ENCODE results near the gene PDCD1LG2. TPM values are rescaled to one million over a fixed set of nuclear protein-coding genes. Genes with fewer than 3 reads are reported as not detected.

PDCD1LG2 gene
- total RNA-seq, 1 donor from 2014 or later = 1.7 TPM

DNA sequence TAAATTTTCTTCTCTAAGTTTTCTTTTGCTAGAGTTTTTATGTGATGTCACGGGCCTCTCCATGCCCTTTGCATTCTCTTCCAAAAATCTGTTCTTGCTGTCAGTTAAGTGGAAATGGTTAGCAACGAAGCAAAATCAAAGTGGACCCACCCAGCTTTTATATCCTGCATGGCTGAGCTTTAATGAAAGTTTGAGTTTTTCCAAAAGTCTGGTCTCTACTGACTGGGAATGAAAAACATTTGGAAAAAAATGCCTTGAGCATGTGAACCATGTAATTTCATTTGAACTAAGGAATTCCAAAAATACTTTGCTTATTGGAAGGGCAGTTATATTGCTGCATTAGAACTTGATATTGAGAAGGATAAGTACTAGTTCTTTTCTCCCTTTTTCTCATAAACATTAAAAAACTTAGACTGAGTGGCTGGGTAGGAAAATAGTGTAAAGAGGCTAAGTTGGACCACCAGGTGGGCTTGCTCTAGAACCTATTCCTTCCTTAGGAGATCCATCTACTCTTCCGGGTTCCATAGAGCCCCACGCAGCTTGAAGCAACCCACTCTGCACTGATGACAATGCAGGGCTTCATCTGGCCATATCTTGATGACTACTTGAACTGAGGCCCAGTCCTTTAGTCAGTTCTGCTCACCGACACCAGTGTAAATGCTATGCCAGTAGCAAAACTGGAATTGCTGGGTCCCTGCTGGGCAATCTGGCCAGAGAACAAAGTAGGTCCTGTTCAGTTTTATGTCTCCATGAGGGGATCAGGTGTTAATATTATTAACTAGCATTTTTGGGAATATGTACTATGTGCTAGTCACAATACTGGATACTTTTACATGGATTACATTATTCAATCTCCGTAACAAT is 101.2 kb downstream of the PDCD1LG2 start:
- no peak for DNase-seq (ENCODE audit: low spot score)

- no peak for DNase-seq (ENCODE audit: low spot score)
These were observed 101.8 kb downstream of the PDCD1LG2 start for GRCh38 chr9:5612185-5612530.

GRCh38 chr9:5614192-5614591 is 103.9 kb downstream of the PDCD1LG2 start:
- DNase-seq (ENCODE audit: low spot score) = no peak

DNA sequence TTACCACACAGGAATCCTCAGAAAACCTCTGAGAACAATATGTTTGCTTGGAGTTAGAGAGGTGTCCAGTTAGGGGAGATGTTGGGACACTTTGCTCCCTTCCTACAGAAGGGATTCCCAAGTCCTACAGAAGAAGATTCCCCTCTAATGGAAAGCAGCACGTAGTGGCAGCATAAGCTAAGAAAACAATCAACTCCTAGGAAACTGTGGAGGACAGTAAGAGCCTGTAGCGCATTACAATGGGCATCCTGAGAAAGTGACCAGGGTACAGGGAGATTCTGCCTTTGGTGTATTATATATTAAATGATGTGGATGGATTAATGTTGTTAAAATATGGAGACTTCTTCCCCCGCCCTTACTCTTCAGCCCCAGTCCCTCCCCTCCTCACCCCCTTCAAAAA is 104.7 kb downstream of the PDCD1LG2 start:
- DNase-seq (ENCODE audit: low spot score) = no peak

- DNase-seq (ENCODE audit: low spot score) = no peak
These were observed 107.4 kb downstream of the PDCD1LG2 start for GRCh38 chr9:5617749-5618148.

- DNase-seq (ENCODE audit: low spot score) = no peak
These were observed 110.2 kb downstream of the PDCD1LG2 start for GRCh38 chr9:5620494-5620893.

Other genes with a start within 250 kb of the PDCD1LG2 start
- 0.55 TPM for gene RLN2, start 205.8 kb upstream of the PDCD1LG2 start, total RNA-seq
- not detected for gene RLN1, start 170.7 kb upstream of the PDCD1LG2 start, total RNA-seq
- 23.5 TPM for gene PLGRKT, start 72.6 kb upstream of the PDCD1LG2 start, total RNA-seq
- gene CD274, start 60.0 kb upstream of the PDCD1LG2 start, total RNA-seq = 5.4 TPM
- gene RIC1, start 118.6 kb downstream of the PDCD1LG2 start, total RNA-seq = 28.5 TPM

Measured in ureter (tissue), 1 donor.